ENCODE data around the gene PRR36.
"Not testable (repeated sequence)": the region's sequence is repeated elsewhere in the genome, so short reads cannot be mapped to it uniquely, and the experiment has no call there.

PRR36 gene

DNA sequence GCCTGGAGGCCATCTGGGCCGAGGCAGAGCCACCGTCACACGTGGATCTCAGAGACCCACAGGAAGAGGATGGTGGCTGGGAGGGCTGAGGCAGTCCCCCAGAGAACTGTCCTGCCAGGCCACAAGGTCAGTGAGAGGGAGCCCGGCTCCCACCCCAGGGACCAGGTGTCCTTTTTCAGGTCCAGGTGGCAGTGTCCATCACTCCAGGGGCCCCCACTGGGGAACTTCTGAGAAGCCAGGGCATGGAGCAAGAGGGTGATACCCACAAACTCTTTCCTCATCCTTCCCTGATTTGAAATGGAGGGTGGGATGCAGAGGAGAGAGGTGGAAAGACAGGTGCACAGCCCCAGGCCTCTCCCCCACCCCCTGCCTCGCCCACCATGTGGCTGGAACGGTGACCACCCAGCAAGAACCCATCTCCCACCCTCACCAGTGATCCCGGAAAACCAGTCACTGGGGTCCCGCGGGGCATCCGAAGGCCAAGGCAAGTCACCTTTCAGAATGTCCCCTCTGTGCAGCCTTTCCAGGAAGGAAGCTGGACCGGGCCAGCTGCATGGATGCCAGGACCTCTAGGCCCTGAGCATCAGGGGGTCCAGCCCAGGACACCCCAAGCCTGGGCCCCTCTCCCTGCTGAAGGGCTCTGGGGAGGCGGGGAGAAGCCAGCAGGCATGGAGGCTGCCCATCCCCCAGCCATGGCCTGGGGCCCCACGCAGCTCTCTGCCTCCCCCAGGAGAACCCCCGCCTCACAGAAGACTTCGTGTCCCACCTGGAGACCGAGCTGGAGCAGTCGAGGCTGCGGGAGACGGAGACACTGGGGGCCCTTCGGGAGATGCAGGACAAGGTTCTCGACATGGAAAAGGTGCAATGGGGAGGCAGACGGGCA lies 14.1 kb downstream of the PRR36 start:
- DNase-seq (ENCODE audit: low read depth), result no peak

DNA sequence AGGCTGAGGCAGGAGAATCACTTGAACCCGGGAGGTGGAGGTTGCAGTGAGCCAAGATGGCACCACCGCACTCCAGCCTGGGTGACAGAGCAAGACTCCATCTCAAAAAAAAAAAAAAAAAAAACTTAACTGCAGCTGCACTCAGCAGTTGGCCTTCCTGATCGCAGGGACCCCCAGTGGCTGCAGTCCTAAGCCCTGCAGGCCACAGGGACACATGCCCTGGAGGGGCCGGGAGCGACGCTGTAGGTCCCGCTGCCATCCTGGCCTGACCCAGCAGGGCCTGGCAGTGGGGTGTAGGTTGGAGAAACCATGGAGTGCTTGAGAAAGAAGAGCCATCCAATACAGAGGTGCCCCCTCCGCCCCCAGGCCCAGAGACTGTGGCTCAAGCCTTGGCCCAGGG lies 15.1 kb downstream of the PRR36 start:
- DNase-seq (ENCODE audit: low read depth), result not testable (repeated sequence)

DNA sequence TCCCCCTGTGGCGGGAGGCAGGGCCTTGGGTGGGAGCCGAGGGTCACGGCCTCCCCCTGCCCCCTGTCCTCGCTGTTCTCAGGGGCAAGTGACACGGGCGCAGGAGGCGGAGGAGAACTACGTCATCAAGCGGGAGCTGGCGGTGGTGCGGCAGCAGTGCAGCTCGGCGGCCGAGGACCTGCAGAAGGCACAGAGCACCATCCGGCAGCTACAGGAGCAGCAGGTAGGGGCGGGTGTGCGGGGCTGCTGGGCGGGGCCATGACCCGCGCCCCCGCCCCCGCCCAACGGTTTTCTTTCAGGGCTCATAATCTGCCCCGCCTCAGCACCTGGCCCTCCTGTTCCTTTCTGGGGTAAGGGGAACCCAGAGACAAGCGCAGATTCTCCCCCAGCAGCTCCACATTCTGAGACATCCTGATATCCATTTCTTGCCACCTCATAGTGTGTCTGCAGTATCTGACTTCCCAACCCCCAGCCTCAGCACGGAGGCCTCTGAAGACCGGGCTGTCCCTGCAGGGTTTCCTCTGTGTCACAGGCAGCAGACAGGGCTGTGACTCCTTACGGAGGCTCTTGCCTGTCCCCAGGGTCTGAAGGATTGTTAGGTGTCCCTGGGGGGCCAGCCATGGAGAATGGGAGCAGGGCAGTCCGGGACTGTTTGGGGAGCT lies 15.9 kb downstream of the PRR36 start:
- no peak for DNase-seq (ENCODE audit: low read depth)

DNA sequence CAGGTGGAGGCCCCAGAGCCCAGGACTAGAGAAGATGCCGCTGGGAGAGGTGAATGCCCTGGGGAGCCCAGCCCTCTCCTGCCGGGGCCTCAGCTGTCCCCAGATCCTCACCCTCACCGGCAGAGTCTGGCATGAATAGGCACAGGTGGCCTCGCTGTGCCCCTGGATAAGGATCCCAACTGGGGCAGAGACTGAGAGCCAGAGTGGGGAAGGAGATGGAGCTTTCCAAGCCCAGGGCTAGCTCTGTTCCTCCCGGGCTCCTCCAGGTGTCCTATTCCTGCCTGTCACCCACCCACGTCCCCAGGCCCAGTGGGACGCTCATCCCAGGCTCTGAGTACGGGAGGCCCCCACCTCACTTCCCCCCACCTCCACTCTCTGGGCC lies 16.5 kb downstream of the PRR36 start:
- no peak for DNase-seq (ENCODE audit: low read depth)

DNA sequence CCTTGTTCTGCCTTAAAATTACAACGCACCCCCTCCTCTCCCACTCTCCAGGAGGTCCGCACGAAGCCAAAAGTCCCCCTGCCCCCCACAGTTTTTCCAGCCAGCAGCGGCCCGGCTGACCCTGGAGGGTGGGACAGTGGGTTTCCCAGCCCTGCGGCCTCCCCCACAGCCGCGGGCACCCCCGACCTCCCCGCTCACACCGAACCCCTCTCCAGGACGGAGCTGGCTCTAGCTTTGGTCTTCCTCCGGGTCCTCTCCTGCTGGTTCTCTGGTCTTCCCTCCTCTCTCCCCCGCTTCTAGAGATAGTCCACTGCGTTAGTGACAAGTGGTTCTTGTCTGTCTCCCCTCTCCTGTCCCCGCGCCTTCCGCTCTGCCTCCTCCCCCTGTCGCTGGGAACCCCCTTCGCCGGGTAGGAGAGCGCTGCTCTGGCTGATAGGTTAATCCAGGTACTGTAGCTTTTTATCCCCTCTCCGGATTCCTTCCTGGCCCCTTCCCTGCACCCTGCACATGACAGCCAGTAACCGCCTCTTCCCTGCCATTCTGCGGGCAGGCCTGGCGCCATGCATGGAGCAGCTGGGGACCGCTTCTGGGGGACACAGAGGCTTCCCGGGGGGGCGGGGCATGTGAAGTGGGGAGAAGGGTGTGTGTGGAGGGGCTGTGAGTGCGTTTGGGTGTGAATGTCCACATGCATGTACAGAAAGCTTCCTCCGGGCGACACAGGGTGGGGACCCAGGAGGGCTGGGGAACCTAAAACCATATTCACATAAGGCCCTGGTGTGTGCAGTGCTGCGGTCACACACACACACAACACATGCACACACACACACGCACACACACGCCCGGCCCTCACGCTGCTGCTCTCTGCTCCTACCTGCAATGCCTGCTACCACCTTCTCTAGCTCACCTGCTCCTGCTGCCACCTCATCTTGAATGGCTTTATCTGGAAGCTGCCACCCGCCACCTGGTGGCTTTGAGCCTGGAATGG lies 17.2 kb downstream of the PRR36 start:
- DNase-seq (ENCODE audit: low read depth), result no peak

DNA sequence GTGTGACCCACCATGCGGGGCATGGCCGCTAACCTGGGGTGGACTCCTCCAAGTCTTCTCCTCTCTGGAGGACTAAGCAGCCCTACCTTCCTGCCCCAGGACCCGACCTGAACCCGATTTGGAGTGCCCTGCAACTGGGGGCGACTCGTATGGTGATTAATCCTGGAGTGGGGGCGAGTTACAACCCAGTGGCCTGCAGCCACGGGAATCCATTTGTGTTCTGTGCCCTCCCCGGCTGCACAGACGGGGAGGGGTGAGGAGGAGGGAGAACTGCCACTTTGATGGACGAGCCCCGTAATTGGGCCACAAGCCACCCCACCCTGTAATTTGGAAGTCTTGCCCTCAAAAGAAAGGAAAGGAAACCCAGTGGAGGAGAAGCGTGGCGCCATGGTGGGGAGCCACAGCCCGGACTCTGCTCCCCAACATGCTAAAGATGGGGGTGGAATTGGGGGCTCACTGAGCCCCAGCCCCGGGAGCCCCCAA lies 18.0 kb downstream of the PRR36 start:
- DNase-seq (ENCODE audit: low read depth), result no peak

DNA sequence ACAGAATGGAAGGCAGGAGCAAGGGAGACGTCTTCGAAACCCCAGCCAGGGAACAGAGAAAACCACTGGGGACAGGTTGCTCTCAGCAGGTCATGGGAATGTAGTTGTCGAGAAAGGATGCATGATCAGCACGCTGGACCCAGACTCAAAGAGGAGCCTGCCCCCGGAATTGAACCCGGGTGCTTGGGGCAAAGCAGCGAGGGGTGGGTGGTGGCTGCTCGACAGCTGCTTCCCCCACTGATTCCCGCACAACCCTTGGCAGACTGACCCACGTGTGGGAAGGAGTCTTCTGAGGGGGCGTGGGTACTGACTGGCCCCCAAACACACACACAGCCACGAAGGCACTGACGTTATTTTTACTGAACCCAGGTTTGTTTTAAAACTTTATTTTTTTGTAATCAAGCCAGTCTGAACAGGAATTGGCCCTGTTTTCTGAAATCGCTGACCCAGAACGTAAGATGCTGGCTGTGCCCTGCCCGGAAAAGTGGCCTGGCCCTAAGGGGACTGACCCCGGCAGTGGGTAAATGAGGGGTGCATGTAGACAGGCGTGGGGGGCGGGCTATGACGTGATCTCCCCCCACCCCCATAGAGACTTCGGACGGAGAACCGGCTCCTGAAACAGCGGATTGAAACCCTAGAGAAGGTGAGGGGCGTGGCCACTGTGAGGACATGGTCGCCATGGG lies 18.6 kb downstream of the PRR36 start:
- no peak for DNase-seq (ENCODE audit: low read depth)

DNA sequence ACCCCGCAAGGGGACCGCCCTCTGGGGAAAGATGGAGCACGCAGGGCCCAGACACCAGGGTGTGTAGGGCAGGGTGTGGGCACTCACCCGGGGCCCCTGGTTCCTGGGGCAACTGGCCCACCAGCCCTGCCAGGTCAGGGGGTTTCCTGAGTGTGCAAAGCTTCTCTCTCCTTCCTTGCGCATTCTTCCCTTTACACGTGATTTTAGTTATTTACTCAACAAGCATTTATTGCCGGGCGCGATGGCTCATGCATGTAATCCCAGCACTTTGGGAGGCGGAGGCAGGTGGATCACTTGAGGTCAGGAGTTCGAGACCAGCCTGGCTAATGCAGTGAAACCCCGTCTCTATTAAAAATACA lies 20.4 kb downstream of the PRR36 start:
- DNase-seq (ENCODE audit: low read depth), result no peak

DNA sequence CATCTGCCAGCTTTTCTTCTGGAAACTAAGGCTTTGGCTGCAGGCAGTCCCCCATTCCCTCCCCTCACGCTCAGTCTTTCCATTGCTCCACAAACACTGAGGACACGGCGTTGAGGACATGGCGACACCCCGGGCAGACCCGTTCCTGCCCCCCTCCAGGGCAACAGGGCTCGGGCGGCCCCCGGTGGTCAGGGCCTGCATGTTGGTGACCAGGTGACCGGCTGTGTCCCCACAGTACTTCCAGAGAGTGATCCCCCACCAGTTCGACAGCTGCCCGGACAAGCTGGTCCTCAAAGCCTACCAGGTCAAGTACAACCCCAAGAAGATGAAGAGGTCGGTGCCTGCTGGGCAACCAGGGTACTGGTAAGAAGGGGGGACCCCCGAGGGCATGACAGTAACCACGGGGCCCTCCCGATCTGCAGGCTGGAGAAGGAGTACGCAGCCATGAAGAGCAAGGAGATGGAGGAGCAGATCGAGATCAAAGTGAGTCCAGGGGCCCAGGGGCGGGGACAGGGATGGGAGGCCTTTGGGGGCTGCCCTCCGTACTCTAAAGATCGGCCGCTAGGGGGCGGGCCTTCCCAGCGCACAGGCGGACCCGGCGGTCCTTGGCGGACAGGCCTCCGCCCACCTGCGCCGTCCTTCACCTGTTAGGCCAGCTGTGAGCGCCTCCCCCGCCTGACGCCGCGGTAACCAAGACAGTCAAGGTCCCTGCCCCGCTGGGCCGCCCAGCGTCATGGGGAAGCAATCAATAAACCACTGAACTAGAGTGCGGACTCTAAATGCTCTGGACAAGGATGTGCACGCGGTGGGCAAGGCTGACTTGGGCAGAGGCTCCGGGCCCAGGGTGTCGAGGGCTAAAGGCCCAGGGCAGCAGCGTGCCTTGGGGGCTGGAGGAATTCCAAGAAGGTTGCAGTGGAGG lies 21.1 kb downstream of the PRR36 start:
- no peak for DNase-seq (ENCODE audit: low read depth)

DNA sequence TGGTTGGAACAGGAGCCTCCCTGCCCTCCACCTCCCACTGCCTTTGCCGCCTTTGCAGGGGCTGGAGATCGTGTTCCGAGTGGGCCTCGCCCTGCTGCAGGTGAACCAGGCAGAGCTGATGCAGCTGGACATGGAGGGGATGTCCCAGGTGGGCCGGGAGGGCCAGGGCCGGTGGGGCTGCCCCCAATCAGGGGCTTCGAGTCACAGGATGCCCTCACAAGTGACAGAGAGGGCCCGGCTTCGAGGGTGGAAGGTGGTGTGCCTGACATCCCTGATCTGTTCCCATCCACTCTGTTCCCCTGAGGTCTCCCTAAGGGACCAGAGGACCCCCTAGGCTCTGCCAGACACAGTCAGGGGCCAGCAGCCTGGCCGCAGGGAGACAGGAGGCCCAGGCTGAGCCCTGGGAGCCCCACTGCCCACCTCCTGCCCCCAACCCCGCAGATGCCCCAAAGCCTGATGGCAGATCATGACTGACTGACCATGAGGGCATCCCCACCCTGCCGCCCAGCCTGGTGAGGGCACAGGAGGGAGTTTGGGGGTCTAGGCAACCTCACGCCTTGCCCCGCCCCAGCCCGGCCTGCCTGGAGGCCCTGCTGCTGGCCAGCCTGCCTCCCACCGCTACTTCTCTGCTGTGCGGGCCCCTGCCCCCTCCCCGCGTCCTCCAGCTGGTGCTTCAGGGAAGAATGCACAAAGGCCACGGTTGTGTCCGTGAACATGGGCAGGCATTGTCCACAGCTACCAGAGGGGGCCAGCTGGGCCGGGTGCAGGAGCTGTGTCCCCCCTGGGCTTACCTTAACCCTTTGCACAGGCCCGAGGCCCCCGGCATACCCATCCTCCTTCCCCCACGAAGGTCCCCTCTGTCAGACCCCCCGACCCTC lies 22.3 kb downstream of the PRR36 start:
- no peak for DNase-seq (ENCODE audit: low read depth)

DNA sequence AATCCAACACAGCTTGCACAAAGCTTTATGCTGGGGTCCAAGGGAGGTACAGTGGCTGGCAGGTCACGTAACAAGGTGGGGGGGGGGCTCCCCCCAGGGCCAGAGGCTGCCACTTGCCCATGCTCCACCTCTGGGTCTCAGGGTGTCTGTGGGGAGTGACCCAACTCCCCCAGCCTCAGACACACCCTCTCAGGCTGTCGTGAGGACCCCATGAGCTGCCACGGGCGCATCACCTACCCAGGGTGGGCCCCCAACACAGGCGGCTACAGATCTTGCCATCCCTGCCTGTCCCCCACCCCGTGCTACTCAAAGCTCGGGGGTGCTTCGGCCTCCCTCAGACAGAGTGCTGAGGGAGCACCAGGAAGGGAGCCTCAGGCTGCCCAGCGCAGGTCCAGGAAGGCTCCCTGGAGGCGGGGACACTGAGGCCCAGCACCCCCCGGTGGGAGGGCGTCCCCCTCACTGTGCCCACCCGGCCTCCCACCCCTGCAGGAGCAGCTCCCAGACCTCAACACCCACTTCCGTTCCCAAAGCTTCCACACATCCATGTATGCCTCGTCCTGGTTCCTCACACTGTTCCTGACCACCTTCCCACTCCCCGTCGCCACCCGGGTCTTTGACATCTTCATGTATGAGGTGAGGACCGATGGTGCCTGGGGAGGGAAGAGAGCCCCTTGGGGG lies 23.1 kb downstream of the PRR36 start:
- no peak for DNase-seq (ENCODE audit: low read depth)

DNA sequence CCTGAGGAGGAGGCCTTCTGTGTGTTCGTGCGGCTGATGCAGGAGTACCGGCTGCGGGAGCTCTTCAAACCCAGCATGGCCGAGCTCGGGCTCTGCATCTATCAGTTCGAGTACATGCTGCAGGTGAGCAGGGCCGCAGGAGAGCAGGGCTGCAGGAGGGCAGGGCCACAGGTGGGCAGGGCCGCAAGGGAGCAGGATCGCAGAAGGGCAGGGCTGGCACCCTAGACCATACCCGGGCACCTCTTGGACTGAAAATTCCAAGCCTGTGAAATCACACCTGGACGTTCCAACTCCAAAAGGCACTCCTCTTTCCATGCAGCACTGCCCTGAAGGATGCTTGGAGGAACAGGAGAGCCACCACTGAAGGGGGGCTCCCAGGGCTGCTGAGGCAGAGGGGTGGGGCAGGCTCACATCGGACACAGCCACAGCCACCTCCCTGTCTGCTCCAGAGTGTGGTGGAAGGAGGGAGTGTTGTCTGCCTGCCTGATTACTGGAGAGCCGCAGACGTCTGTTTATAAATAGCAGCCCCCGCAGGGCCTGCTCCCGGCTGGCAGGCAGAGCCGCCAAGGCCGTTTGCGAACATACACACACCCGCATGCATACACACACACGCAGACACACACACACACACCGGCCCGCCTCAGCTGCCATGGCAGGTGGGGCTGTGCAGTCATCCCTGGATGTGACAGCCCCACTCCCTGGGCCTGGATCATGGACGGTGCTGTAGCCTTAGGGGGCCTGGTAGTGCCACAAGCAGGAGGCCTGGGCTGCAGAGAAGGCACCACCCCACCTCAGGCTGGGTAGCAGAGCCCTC lies 24.0 kb downstream of the PRR36 start:
- no peak for DNase-seq (ENCODE audit: low read depth)

DNA sequence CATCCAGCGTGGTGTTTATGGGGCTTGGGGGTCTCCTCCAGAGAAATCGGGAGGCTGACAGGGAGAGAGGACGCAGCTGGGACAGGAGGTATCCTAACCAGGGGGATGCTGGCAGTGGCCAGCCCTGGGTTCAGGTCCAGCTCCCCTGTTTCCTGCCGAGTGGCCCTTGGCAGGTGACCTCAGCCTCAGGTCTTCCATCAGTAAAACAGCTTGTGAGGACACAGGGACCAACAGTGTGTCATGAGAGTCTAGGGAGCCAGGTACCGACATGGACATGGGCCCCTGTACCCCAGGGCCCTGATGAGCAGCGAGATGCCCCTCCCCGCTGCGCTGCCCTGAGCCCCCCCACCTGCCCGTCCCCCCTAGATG lies 24.6 kb downstream of the PRR36 start:
- DNase-seq (ENCODE audit: low read depth), result no peak

DNA sequence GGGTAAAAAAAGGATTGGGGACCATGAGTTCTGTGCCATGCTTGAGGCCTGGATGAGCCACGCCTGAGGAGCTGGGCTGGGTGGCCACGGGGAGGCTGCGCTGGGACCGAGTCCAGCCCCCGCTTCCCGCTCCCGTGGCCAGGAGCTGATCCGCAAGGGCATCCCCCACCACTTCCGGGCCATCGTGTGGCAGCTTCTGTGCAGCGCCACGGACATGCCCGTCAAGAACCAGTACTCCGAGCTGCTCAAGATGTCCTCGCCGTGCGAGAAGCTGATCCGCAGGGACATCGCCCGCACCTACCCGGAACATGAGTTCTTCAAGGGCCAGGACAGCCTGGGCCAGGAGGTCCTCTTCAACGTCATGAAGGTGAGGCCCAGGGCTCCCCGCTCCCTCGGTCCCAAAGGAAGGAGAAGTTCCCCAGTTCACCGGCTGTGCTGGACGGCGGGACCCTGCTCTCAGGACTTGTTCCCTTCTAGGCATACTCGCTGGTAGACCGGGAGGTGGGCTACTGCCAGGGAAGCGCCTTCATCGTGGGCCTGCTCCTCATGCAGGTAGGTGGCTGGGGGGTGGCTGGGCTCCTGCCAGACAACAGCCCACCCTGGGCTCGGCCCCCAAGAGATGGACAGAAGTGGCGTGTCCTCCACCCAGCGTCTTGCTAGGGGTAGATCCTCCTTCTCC lies 25.3 kb downstream of the PRR36 start:
- DNase-seq (ENCODE audit: low read depth), result no peak

DNA sequence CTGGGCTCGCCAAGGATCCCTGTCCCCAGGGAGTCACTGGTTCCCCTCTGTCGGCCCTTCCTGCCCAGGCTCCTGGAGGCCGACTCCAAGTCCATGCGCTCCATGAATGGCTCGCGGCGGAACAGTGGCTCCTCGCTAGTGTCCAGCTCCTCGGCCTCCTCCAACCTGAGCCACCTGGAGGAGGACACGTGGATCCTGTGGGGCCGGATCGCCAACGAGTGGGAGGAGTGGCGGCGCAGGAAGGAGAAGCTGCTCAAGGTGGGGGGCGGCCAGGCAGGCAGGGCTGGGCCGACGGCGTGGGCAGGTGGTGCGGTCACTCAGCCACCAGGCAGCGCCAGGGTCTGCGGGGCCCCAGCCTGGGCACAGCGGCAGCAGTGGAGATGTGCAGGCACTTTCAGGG lies 26.5 kb downstream of the PRR36 start:
- DNase-seq (ENCODE audit: low read depth), result no peak

DNA sequence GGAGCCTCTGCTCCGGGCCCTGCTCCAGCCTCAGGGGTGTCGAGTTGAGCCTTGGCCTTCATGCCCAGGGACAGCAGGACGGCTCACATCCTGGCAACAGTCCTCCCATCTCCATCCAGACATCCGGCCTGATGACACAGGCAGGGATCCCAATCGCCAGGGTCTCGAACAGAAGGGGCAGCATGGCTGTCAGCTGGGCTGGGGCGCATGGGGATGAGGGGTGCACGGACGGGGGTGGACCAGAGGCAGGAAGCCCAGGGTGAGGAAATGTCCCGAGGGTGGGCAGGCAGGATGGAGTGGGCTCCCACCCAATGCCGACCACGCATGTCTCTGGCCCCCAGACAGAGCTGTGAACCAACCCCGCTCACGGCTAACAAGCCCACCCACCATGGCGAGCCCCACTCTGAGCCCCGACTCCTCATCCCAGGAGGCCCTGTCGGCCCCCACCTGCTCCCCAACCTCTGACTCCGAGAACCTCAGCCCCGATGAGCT lies 28.0 kb downstream of the PRR36 start:
- no peak for DNase-seq (ENCODE audit: low read depth)

DNA sequence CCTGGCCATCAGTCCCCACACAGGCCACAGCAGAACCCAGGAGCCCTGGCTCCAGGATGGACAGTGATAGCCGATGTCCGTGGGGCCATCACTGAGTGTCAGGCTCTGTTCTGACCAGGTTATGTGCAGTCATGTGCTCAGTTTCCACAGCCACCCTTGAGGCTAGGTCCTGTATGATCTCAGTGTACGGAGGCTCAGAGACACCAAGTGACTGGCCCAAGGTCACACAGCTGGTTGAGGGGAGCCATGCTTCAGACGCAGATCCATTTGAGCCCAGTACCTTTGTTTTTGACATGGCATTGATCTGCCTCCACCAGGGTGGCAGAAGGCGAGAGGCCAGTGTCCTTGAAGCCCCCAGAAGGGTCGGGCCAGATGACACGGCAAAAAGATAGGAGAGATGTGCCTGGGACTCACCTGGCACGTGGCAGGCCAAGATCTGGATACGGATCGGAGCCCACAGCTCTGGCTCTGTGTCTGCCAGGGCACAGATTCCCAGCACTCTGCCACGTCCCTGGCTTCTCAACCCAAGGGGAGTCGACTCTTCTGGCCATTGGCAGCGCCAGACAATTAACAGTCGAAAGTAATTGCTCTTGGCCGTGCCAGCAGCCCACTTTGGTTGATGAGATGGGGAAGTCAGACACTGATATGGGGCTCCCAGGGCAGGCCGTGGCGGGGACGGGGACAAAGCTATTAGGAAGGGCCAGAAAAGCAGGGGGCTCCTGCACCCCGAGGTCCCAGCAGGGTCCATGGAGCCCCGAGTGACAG lies 28.6 kb downstream of the PRR36 start:
- DNase-seq (ENCODE audit: low read depth), result no peak

Data from GM04504 (cell line).